Measurements from ENCODE around the gene ANKRD49.
A peak's percentile ranks its signal among the peaks of the same experiment; 100 is the strongest.
"Not testable (repeated sequence)": the region's sequence is repeated elsewhere in the genome, so short reads cannot be mapped to it uniquely, and the experiment has no call there.

The ANKRD49 gene, protein sequence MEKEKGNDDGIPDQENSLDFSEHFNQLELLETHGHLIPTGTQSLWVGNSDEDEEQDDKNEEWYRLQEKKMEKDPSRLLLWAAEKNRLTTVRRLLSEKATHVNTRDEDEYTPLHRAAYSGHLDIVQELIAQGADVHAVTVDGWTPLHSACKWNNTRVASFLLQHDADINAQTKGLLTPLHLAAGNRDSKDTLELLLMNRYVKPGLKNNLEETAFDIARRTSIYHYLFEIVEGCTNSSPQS

GRCh38 chr11:94493281-94494125, at the start of gene ANKRD49, which contains the start of gene MRE11:
Gene ANKRD49, plus strand, starts transcription at chr11:94493984. Its CDS starts 2,710 bp downstream, at chr11:94496694.
Gene MRE11, minus strand, starts transcription at chr11:94493844. Its CDS starts 1,043 bp downstream, at chr11:94492801.
- DNase-seq (ENCODE audit: low read depth), result peak; percentile 90

DNA sequence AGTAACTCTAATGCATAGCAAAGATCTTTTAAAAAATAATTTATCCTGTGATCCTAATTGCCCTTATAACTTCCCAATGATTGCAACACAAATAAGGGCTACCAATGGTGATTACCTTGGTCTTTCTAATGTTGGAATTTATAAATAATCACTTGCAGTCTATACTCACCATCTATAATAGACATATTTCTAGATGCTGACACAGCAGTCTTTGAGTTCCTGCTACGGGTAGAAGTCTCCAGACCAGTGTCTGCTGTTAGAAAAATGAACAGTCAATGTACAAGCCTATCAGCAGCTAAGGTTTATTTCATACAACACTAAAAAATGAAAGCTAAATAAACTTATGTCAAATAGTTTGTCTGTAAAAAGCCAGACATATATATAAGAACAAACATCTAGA, 48.1 kb upstream of the ANKRD49 start:
- no peak for DNase-seq (ENCODE audit: low read depth)

DNA sequence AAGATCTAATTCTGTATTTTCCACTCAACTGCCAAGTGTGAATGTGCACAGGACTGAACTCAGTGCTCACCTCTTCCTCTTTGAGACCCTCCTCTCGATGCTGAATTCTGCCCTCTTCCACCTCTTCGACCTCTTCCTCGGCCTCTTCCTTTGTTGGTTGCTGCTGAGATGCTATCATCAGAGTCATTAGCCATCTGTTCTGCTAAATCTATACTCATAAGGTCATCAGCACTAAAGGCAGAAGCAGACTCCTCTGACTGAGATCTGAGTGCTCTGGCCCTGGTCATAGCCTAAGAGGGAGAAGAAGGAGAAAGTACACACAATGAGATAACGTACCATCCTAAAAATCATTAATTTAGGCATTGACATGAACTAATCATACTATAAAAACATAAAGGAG, 46.6 kb upstream of the ANKRD49 start:
- no peak for DNase-seq (ENCODE audit: low read depth)

DNA sequence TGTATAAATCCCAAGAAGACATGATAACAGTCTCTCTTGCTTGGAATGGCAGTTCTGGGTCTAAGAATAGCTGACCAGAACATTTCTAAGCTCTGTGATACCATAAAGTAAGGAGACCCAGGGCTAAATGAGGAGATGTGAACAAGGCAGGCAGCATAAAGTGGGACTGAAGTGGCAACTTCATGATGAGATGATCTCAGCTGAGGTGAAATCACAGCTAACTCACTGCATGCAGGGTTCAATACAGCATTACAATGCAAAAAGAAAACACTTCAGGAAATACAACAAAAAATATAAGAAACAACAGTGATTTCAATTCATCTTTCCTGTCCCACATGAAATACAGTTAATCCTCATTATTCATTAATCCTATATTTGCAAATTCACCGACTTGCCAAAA, 44.8 kb upstream of the ANKRD49 start:
- no peak for DNase-seq (ENCODE audit: low read depth)

DNA sequence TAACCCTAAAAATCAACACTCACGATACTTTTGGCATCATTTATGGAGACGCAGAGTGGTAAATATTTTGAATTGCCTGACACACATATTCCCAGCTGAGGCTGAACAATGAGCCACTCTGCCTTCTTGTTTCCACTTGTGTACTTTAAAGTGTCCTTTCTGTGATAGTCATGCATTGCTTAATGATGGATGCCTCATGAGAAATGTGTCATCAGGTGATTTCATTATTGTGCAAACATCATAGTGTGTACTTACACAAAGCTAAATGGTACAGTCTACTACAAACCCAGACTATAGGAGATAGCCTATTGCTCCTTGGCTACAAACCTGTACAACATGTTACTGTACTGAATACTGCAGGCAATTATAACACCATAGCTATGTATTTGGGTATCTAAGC, 44.3 kb upstream of the ANKRD49 start:
- DNase-seq (ENCODE audit: low read depth), result no peak

- no peak for DNase-seq (ENCODE audit: low read depth)
These were observed 43.7 kb upstream of the ANKRD49 start for GRCh38 chr11:94450048-94450447.

- DNase-seq (ENCODE audit: low read depth), result no peak
These were observed 40.8 kb upstream of the ANKRD49 start for GRCh38 chr11:94452988-94453387.

- no peak for DNase-seq (ENCODE audit: low read depth)
These were observed 39.5 kb upstream of the ANKRD49 start for GRCh38 chr11:94454301-94454700.

DNA sequence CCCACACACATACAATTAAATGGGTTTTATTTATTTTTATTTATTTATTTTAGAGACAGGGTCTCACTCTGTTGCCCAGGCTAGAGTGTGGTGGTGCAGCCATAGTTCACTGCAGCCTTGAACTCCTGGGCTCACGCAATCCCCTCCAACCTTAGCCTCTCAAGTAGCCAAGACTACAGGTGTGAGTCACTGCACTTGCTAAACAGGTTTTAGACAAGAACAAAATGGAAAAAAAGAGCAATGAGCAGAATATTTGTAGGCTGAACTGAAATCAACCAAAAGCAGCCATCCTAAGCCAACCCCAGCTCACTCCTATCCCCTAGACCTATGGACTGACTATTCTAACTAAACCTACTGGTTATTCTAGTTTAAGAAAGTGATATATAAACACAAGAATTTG, 37.9 kb upstream of the ANKRD49 start:
- no peak for DNase-seq (ENCODE audit: low read depth)

GRCh38 chr11:94457118-94458029, 36.4 kb upstream of the ANKRD49 start:
- no peak for DNase-seq (ENCODE audit: low read depth)

DNA sequence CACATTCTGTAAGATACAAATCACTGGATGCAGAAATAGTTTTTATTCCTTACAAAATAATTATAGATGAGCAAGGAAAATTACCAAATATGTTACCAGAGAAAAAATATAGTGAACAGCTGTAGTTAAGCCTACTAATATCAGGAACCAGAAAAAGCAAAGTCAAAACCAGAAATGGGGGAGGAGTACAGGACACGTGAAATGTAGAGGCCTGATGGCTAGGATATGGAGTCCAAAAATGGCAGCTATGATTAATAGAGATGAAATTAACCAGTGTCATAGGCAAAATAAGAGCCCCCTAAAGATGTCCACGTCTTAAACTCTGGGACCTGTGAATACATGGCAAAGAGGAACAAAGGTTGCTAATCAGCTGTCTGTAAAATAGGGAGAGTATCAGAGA, 34.2 kb upstream of the ANKRD49 start:
- no peak for DNase-seq (ENCODE audit: low read depth)

GRCh38 chr11:94469416-94469815, 24.4 kb upstream of the ANKRD49 start:
- DNase-seq (ENCODE audit: low read depth), result no peak

DNA sequence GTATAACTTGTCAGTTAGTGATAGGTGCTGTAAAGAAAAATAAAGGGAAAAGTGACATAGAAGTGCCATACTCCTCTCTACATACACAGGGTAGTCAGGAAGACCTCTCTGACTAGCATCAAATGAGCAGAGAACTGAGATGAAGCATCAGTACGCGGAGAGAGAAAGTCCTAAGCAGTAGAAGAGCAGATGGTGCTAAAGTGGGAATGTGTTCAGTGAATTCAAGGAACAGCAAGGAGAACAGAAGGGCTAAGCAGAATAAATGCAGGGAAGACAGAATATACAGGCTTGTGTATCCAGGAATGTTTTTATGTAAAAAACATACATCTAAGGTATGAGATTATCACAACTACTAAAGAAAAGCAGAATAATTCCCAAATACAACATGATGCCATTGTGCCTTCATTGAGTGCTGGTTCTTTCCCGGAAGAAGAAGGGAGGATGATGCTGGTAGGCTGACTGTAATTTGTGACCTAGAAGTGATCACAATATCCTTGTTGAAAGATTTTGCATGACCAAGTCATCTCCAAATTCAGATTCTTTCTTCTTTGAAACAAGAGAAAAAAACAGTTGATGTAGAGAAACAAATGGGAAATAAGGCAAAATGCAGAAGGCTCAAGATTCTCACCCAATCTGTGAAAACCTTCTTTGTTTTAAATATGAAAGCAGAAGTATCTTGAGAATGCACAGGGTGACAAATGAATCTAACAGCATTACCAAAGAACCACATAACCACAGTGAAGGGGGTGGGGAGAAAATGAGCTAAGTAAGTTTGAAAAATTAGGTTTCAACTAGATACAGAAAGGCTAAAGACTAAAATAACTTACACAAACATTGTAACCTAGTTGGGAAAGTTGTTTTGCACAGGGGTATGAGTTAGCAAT, 20.6 kb upstream of the ANKRD49 start:
- no peak for DNase-seq (ENCODE audit: low read depth)

DNA sequence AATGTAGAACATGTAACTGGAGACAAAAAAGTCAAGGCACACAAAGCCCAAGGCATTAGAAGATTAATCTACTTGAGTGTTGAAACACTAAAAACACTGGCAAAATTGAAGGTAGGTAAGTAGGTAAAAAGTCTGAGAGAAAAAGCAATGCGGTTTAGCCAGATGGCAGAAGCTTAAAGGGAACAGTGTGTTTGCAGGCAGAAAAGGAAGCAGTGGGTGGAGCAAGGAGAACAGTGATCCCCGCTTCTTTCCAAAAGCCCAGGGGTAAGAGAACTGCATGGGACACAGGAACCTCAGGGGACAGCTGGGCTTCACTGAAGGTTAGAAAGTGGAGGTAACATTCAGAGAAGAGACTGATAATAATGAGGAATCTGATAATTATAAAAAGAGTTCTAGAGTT, 16.2 kb upstream of the ANKRD49 start:
- DNase-seq (ENCODE audit: low read depth), result no peak

DNA sequence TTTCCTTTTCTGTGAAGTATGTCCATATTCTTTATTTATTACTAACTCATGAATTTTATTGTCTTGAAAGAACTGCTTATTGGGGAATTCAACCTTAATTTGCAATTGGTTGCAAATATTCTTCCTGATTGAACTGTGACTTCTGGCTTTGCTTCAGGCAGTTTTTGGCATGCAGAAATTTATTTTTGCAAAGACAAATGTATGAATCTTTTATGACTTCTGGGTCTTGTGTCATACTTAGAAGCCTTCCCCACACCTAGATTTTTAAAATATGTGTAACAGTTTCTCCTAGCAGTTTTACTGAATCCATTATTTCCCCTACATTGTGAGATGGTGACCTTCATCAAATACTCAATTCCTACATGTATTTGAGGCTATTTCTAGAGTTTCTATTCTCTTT, 12.4 kb upstream of the ANKRD49 start:
- DNase-seq (ENCODE audit: low read depth), result no peak

GRCh38 chr11:94486068-94486467, 7.7 kb upstream of the ANKRD49 start:
- no peak for DNase-seq (ENCODE audit: low read depth)

GRCh38 chr11:94494126-94494680, 419 bp downstream of the ANKRD49 start:
- no peak for DNase-seq (ENCODE audit: low read depth)

GRCh38 chr11:94500181-94500580, 6.4 kb downstream of the ANKRD49 start:
- DNase-seq (ENCODE audit: low read depth), result no peak

- no peak for DNase-seq (ENCODE audit: low read depth)
These were observed 7.7 kb downstream of the ANKRD49 start for GRCh38 chr11:94501522-94501921.

GRCh38 chr11:94504689-94505293, 11.0 kb downstream of the ANKRD49 start:
- DNase-seq (ENCODE audit: low read depth), result no peak

GRCh38 chr11:94506513-94506912, 12.7 kb downstream of the ANKRD49 start:
- not testable (repeated sequence) for DNase-seq (ENCODE audit: low read depth)
